Subcutaneous adipose tissue (tissue), 4 donors: Measurements from ENCODE around the gene COL16A1. TPM values are rescaled to one million over a fixed set of nuclear protein-coding genes. Genes with fewer than 3 reads are reported as not detected.

Experiments used
- total RNA-seq, 4 donors: library from RNA; depleted of rRNA; stranded (reverse); fragments of >200 nt; gene quantifications; one replicate each; pipeline ENCODE4 v1.1.0, GENCODE V29; 2016
- TF ChIP-seq, protein P1 (sequence below): fragments of 450-650 bp; IDR thresholded peaks from one replicate; pipeline ENCODE4 v1.5.1; 2016; ENCODE audit warnings: low read depth, mild to moderate bottlenecking, control low read depth, antibody characterized with exemption, moderate library complexity

The COL16A1 gene
- total RNA-seq, 4 donors from 2014 or later: 24.0 to 79.1 (median 55.0) TPM

DNA sequence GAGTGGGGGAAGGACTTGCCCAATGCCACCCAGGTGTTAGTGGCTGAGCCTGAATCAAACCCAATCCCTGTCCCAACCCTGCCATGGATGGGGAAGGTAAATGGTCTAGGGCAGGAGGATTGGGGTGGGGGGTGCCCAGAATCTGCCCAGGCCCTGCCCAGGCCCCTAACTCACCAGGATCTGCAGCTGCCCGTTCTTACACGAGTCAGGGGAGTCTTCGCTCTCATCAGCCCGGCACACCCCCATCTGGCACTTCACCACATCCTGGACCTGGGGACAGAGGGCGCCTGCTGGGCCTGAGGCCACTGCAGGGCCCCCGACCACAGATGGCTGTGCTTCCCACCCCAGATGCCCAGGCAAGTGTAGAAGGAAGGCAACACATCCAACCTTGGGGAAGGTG is 28.5 kb upstream of the COL16A1 start:
- TF ChIP-seq, protein P1, sequence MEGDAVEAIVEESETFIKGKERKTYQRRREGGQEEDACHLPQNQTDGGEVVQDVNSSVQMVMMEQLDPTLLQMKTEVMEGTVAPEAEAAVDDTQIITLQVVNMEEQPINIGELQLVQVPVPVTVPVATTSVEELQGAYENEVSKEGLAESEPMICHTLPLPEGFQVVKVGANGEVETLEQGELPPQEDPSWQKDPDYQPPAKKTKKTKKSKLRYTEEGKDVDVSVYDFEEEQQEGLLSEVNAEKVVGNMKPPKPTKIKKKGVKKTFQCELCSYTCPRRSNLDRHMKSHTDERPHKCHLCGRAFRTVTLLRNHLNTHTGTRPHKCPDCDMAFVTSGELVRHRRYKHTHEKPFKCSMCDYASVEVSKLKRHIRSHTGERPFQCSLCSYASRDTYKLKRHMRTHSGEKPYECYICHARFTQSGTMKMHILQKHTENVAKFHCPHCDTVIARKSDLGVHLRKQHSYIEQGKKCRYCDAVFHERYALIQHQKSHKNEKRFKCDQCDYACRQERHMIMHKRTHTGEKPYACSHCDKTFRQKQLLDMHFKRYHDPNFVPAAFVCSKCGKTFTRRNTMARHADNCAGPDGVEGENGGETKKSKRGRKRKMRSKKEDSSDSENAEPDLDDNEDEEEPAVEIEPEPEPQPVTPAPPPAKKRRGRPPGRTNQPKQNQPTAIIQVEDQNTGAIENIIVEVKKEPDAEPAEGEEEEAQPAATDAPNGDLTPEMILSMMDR: no peak

DNA sequence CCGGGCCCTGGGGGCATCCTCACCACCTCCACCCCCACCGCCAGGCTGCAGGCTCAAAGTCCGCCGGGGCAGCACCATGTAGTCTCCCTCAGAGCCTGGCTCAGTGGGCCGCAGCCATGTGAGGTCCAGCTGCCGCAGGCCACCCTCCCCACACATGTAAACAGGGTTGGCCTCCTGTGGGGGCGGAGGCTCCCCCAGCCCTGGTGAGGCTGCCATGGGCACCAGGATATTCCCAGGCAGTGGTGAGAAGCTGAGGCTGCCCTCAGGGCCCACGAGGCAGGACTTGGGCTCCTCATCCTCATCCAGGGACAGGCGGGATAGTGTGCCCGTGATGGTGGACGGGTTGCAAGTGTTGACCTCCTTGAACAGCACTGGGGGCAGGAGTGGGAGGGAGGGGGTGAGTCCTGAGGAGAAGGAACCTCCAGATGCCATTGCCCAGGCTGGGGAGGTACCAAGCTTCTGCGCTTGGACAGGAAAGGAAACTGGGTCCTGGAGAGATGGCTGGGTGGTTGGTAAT is 27.3 kb upstream of the COL16A1 start:
- TF ChIP-seq, protein P1: no peak

DNA sequence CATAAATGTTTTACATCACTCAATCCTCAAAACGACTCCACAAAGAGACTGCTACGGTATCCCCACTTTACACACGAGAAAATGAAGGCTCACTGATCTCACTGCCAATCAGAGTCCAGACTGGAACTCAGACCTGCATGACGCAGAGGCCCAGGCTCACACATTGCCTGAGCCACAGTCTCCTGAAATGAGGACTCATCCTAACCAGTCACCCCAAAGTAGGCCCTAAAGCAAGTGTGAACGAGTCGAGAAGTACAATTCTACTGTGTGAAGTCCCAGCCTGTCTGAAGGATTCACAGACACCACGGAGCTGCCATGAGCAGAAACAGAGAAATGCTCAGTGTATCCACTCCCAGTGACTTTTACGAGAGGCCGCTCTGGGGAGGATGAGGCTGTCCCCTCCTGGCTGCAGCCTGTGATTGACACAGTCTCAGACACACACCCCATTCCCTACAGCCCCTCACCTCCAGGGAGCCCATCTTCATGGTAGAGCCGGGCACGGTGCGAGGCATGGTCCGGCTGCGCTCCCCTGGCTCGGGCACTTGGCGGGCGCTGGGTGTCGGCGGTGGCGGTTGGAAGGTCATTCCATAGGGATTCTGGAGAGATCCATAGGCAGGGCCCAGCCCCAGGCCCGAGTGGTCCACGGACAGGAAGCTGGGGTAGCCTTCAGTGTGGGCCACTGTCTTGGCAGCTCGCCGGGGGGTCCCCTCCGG is 26.7 kb upstream of the COL16A1 start:
- TF ChIP-seq, protein P1: no peak

DNA sequence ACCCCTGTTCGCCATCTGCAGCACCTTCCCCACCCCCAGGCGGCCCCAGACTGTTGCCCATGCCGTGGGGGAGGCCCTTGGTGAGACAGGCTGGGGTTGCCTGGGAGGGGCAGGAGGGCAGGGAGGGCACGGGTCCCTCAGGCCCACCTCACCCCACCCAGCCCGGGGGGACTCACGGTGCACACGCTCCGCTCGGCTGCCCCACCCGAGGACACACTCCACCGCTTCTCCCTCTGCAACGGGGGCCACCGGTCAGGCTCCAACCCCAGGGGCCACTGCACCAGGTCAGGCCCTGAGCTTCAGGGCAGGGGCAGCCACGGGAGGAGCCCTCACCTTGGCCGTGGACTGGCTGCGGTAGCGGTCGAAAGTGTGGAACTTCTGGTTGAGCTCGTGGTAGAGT is 24.0 kb upstream of the COL16A1 start:
- TF ChIP-seq, protein P1: no peak

DNA sequence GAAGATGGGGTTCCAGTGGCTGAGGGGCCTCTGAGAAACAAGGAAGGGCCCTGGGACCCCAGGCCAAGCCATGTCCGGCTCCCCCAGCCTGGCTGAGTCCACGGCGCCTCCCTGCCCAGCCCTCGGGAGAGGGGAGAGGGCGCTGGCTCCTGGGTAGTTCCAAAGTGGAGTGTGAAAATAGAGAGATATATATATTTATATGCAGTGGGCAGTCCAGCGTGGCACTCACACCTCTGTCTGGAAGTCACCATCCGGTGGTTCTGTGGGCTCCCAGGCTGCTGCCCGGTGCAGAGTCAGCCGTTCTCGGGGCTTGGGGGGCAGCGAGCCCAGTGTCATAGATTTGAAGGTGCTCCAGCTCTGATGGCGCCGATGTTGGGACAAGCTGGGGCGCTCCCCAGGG is 23.4 kb upstream of the COL16A1 start:
- TF ChIP-seq, protein P1: no peak

DNA sequence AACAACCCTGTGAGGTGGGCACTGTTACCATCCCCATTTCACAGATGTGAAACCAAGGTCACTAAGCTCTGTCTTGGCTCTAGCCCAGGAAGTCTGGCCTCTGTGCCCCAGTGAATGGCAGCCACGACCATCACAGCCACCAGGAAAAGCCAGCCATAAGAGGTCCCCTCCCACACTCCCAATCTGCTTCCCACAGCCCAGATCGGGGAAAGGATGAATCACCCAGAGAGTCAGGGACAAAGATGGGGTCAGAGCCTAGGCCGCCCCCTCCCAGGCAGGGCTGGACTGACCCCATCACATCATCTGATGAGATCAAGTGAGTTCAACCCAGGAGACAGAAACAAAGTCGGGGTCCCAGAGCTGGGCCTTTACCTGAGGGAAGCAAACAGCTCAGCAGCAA is 22.9 kb upstream of the COL16A1 start:
- TF ChIP-seq, protein P1: no peak

DNA sequence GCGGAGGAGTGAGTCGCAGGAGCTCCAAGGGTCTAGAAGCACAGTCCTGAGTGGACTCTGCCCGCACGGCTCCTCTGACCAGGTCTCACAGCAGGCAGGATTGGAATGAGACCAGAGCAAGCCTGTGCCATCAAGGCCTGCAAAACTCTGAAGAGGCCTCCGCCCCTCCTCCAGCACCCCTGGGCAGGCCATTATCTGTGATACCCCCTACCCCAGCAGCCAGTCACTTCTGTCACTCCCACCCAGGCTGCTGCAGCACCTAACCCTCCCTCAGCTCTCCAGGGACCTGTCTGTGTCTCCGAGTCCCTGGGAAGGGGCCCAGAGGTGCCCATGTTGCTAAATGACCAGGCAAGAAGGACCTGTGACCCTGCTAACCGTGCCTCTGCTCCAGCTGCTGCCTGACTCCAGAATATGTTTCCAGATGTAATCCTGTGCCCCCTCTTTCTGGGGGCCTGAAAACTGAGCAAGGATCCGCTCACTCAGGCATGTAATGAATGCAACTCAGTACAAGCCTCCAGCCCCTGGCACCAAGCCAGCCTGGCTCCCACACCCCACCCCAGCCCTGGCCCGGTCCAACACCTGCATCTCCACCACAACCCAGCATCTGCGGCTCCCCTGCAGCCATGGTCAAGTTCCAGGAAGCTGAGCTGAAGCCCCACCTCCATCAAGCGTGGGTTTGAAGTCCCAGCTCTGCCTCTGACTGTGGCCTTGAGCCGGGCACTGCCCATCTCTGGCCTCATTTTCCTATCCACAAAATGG is 22.1 kb upstream of the COL16A1 start:
- TF ChIP-seq, protein P1: no peak
